Amygdala (tissue), 56 donors: ENCODE data around the gene CSAD.

Source experiments
- DNase-seq, 56 donors: peaks; one replicate each; lab custom pipeline; 2025; lab: John Stamatoyannopoulos, UW

CSAD gene

GRCh38 chr12:53200458-53201176, 19.9 kb upstream of the CSAD start:
- no peak for DNase-seq

- DNase-seq, result no peak
These were observed 19.4 kb upstream of the CSAD start for GRCh38 chr12:53200107-53200457.

GRCh38 chr12:53199700-53200099, 19.0 kb upstream of the CSAD start:
- DNase-seq, result no peak

- no peak for DNase-seq
These were observed 17.9 kb upstream of the CSAD start for GRCh38 chr12:53198486-53199110.

- DNase-seq, result no peak
These were observed 16.4 kb upstream of the CSAD start for GRCh38 chr12:53197011-53197640.

- DNase-seq, result no peak
These were observed 15.8 kb upstream of the CSAD start for GRCh38 chr12:53196486-53196885.

- DNase-seq, result no peak
These were observed 15.0 kb upstream of the CSAD start for GRCh38 chr12:53195516-53196420.

GRCh38 chr12:53194973-53195372, 14.2 kb upstream of the CSAD start:
- DNase-seq, result no peak

GRCh38 chr12:53193985-53194716, 13.4 kb upstream of the CSAD start:
- no peak for DNase-seq

GRCh38 chr12:53193040-53193439, 12.3 kb upstream of the CSAD start:
- no peak for DNase-seq

GRCh38 chr12:53192531-53193021, 11.9 kb upstream of the CSAD start:
- DNase-seq, result no peak

GRCh38 chr12:53191885-53192530, 11.3 kb upstream of the CSAD start:
- no peak for DNase-seq

- no peak for DNase-seq
These were observed 10.6 kb upstream of the CSAD start for GRCh38 chr12:53191096-53191884.

GRCh38 chr12:53190108-53190729, 9.5 kb upstream of the CSAD start:
- peak in 4 of 56 donors; percentile 13 to 27 (median 14) for DNase-seq

- no peak for DNase-seq
These were observed 6.6 kb upstream of the CSAD start for GRCh38 chr12:53187145-53187899.

GRCh38 chr12:53186745-53187144, 6.0 kb upstream of the CSAD start:
- DNase-seq, result no peak

- no peak for DNase-seq
These were observed 4.9 kb upstream of the CSAD start for GRCh38 chr12:53185582-53186153.
